SK-N-MC (cell line): ENCODE measurements around the gene PNMT.

Experiments
- DNase-seq: peaks from one replicate; pipeline ENCODE4 v3.0.0-alpha.2; 2011; ENCODE audit warnings: low read depth, low spot score
- H3K27ac ChIP-seq: fragments of 200-600 bp; sonication (generic); 2 replicates; pipeline ENCODE4 v1.5.1; 2016; ENCODE audit warnings: mixed run types
- H3K36me3 ChIP-seq: fragments of 200-600 bp; sonication (generic); 2 replicates; pipeline ENCODE4 v1.6.1; 2017; ENCODE audit warnings: antibody characterized with exemption, low read length, mixed read lengths; ENCODE audit not compliant: insufficient read depth
- H3K4me3 ChIP-seq: fragments of 200-600 bp; sonication (generic); 2 replicates; pipeline ENCODE4 v1.5.1; 2016
- H3K9ac ChIP-seq: fragments of 200-600 bp; sonication (generic); 2 replicates; pipeline ENCODE4 v1.8.0; 2017; ENCODE audit warnings: mixed run types, mixed read lengths; ENCODE audit not compliant: insufficient read length
- H3K9me3 ChIP-seq: fragments of 200-600 bp; sonication (generic); 2 replicates; pipeline ENCODE4 v1.6.1; 2017; ENCODE audit warnings: low read depth, mild to moderate bottlenecking, antibody characterized with exemption, low read length, moderate library complexity, mixed read lengths
- EZH2 ChIP-seq: fragments of 200-600 bp; sonication (generic); IDR thresholded peaks from one replicate; pipeline ENCODE4 v1.6.1; 2017; ENCODE audit warnings: antibody characterized with exemption
- FOXP2 ChIP-seq: optimal IDR thresholded peaks from 2 replicates; pipeline ENCODE3; 2011; ENCODE audit warnings: mild to moderate bottlenecking, moderate library complexity; ENCODE audit not compliant: insufficient read depth; ENCODE audit errors: extremely low read length, control extremely low read depth
- POLR2AphosphoS5 ChIP-seq: IDR thresholded peaks from 2 replicates; pipeline ENCODE4 v1.6.1; 2012; ENCODE audit warnings: mild to moderate bottlenecking, low read depth, low read length, borderline replicate concordance

The PNMT gene

DNA sequence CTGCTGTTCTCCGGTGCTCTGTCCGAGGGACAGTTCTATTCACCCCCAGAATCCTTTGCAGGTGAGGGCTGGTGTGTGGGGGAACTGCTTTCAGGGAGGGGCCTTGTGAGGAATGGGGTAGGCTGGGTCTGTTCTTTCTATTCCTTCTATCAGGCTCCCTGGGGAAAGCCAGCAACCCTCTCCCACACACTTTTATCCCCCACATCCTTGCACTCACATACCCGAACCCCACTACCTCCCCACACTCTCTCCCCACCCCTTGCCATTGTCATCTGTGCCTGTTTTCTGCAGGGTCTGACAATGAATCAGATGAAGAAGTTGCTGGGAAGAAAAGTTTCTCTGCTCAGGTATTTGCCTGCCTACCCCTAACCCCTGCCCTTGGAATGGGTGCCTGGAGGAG, 9.5 kb upstream of the PNMT start:
- H3K27ac ChIP-seq, result no peak overlapping the region

DNA sequence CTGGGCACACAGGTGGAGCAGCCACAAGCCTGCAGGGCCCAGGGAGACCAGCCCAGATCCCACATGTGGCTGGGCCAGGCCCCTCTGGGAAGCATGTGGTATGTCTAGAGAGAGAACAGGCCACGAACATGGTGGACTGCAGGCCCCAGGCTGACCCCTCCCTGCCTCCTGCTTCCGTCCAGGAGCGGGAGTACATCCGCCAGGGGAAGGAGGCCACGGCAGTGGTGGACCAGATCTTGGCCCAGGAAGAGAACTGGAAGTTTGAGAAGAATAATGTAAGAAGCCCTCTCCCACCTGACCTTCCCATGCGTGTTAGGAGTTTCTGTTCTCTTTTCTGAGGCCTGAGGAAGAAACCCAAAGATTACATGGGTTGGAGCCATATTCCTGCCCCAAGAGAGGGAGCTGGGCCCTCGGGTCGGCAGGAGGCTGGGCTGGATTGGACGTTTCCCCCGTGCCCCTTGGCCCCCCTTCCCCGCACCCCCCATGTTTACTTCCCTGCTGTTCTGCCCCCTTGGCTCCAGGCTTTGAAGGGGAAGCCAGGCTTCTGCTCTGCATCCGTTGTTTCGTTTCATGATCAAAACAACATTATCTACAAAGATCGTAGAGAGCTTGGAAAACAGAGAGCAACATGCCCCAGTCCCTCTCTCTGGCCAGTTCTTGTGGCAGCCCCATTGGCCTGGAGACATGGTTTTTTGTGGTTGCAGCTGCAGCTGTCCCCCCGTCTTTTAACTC, 8.8 kb upstream of the PNMT start:
- H3K9ac ChIP-seq, result no peak overlapping the region
- DNase-seq, result no peak
- no peak overlapping the region for H3K27ac ChIP-seq
- TF ChIP-seq FOXP2 (no peak), POLR2AphosphoS5 (no peak), EZH2 (no peak)
- no peaks in the 10 kb centered on the region; the same call in 1 of the 2 replicates for H3K36me3 ChIP-seq
- no peak overlapping the region for H3K4me3 ChIP-seq
- no peaks in the 10 kb centered on the region for H3K9me3 ChIP-seq

More for the DNA sequence above, 9.5 kb upstream of the PNMT start:
- H3K4me3 ChIP-seq, result no peak overlapping the region
- H3K36me3 ChIP-seq, result no peaks in the 10 kb centered on the region; the same call in 1 of the 2 replicates
- H3K9ac ChIP-seq, result no peak overlapping the region
- TF ChIP-seq EZH2 (no peak), POLR2AphosphoS5 (no peak), FOXP2 (no peak)
- no peaks in the 10 kb centered on the region for H3K9me3 ChIP-seq
- DNase-seq, result no peak

DNA sequence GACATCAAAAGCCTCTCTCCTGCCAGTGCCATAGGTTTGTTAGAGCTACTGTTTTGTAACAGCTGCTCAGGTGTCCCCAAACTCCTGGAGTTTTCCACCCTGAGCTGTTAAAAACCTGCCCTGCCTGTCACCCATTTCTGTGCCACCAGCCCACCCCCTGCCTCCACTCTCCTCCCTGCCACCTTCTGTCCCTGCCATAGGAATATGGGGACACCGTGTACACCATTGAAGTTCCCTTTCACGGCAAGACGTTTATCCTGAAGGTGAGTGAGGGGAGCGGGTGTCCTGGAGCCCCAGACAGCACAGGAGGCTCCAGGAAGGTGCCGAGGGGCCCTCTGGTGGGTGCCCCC, 8.3 kb upstream of the PNMT start:
- no peaks in the 10 kb centered on the region; the same call in 1 of the 2 replicates for H3K36me3 ChIP-seq
- H3K27ac ChIP-seq, result no peak overlapping the region
- no peaks in the 10 kb centered on the region for H3K9me3 ChIP-seq
- no peak overlapping the region for H3K9ac ChIP-seq
- H3K4me3 ChIP-seq, result no peak overlapping the region
- no peak for TF ChIP-seq POLR2AphosphoS5
- TF ChIP-seq FOXP2, result no peak
- TF ChIP-seq EZH2, result no peak
- DNase-seq, result no peak

DNA sequence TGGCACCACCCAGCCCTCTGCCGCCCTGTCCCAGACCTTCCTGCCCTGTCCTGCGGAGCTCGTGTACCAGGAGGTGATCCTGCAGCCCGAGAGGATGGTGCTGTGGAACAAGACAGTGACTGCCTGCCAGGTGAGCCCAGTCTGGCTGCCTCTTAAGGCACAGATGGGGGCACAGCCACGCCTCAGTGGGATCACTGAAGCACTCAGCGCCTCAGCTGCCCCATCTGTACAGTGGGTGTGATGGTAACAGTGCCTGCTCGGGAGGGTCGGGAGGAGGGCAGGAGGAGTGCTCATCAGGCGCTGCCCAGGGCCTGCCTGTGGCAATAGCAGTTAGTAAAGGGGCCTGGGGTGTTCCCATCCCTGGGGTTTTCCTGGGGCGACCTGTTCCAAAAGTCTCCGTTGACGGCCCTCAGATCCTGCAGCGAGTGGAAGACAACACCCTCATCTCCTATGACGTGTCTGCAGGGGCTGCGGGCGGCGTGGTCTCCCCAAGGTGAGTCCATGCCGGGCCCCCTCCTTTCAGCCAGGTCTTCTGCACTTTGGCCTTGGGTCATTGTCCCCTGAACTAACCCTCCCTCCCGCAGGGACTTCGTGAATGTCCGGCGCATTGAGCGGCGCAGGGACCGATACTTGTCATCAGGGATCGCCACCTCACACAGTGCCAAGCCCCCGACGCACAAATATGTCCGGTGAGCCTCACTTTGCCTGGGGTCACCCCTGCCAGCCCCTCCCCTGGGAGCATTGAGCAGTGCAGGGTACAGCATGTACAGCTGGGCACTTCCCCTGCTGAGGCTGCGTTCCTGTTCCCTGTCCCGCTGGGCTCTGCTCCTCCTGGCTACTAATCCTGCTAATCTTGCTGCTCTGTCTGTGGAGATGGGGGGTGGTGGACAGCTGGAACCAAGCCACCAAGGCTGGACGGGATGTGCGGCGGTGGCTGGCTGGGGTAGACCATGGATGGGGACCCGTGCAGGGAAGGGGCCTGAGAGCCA, 7.6 kb upstream of the PNMT start:
- H3K4me3 ChIP-seq, result no peak overlapping the region
- no peak overlapping the region for H3K27ac ChIP-seq
- no peak overlapping the region for H3K9ac ChIP-seq
- no peaks in the 10 kb centered on the region; the same call in 1 of the 2 replicates for H3K36me3 ChIP-seq
- no peaks in the 10 kb centered on the region for H3K9me3 ChIP-seq
- no peak for DNase-seq
- TF ChIP-seq POLR2AphosphoS5 (no peak), EZH2 (no peak), FOXP2 (no peak)

DNA sequence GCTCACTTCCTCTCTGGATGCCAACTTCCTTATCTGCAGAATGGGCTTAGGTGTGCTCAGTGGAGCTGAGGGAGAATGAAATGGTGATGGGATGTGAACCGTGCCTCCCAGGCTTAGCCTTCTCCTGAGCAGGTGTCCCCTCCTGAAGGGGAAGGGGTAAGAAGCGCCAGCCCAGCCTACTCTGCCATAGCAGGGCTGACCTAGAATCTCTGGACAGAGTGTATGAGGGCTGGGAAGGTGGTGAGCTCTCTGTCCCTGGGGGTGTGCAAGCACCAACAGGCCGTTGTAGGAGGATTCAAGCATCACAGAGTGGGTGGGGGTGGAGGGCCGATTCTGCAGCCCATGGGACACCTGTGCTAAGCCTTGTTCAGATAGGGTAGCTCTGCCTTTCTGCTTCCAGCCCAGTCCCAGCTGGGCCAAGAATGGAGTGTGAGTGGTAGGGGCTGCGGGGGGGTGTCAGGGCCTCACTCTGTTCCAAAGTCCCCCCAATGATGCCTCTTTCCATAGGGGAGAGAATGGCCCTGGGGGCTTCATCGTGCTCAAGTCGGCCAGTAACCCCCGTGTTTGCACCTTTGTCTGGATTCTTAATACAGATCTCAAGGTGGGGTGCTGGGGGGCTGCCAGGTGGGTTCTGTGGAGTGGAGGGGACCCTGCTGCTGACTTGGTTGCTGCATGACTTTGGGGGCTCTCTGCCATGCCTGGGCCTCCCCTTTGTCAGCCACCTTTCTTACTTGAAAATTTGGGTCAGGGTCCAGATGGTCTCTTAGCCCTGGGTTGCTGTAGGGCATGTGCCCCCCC, 6.3 kb upstream of the PNMT start:
- no peak overlapping the region for H3K27ac ChIP-seq
- H3K36me3 ChIP-seq, result no peaks in the 10 kb centered on the region; the same call in 1 of the 2 replicates

GRCh38 chr17:39662551-39663339, 5.5 kb upstream of the PNMT start:
- no peak overlapping the region for H3K27ac ChIP-seq
- no peaks in the 10 kb centered on the region; the same call in 1 of the 2 replicates for H3K36me3 ChIP-seq

More for the DNA sequence above, 6.3 kb upstream of the PNMT start:
- Histone ChIP-seq H3K4me3 (no peak overlapping the region), H3K9me3 (no peaks in the 10 kb centered on the region), H3K9ac (no peak overlapping the region)
- DNase-seq, result no peak
- TF ChIP-seq EZH2 (no peak), POLR2AphosphoS5 (no peak), FOXP2 (no peak)

DNA sequence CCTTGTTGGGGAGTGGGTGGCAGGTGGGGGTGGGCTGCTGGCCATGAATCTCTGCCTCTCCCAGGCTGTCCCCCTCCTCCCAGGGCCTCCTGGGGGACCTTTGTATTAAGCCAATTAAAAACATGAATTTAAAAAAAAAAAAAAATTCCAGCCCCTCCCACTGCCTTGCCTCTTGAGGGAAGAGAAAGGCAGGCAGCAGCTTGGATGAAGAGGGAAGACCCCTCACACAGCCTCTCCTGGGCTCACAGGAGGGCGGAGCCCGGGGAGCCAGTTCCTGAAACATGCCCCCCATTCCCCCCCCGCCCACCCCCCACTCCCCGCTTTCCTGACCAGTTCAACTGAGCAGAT, 4.9 kb upstream of the PNMT start:
- no peak overlapping the region for H3K4me3 ChIP-seq
- no peak overlapping the region for H3K27ac ChIP-seq
- no peak overlapping the region for H3K9ac ChIP-seq
- no peak for DNase-seq
- no peaks in the 10 kb centered on the region for H3K9me3 ChIP-seq
- H3K36me3 ChIP-seq, result no peaks in the 10 kb centered on the region; the same call in 1 of the 2 replicates
- TF ChIP-seq EZH2, result no peak
- no peak for TF ChIP-seq FOXP2
- no peak for TF ChIP-seq POLR2AphosphoS5

More at GRCh38 chr17:39662551-39663339, 5.5 kb upstream of the PNMT start:
- Histone ChIP-seq H3K9ac (no peak overlapping the region), H3K4me3 (no peak overlapping the region), H3K9me3 (no peaks in the 10 kb centered on the region)
- DNase-seq, result no peak
- TF ChIP-seq FOXP2 (no peak), EZH2 (no peak), POLR2AphosphoS5 (no peak)
